GM18907 (cell line): ENCODE measurements around the gene ECI2.
"Not testable (repeated sequence)": the region's sequence is repeated elsewhere in the genome, so short reads cannot be mapped to it uniquely, and the experiment has no call there.

Experiments
- ATAC-seq: cut with Tn5 transposase; IDR thresholded peaks from one replicate; pipeline ENCODE4 v1.9.1; 2021; ENCODE audit warnings: mild to moderate bottlenecking, moderate library complexity; ENCODE audit not compliant: unreplicated experiment

The ECI2 gene

GRCh38 chr6:4105980-4106536 lies 29.3 kb downstream of the ECI2 start:
- no peak for ATAC-seq

DNA sequence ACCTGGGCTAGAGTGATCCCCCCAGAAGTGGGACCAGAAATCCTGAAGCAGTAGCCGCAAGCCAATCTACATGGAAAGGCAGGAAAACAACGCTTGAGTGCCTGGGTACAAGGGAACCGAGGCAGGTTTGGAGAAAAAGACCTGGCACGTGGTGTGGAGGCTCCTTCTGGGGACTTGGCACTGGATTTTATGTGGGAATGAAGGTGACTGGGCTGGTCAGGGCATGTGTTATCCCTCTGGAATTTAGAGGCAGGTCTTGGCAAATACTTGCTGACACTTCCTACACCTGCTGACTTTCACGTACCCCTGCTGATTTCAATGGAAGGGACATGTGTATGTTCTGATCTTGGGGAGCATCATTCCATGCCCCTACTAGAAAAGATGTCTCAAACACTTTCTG lies 31.4 kb downstream of the ECI2 start:
- ATAC-seq = no peak

DNA sequence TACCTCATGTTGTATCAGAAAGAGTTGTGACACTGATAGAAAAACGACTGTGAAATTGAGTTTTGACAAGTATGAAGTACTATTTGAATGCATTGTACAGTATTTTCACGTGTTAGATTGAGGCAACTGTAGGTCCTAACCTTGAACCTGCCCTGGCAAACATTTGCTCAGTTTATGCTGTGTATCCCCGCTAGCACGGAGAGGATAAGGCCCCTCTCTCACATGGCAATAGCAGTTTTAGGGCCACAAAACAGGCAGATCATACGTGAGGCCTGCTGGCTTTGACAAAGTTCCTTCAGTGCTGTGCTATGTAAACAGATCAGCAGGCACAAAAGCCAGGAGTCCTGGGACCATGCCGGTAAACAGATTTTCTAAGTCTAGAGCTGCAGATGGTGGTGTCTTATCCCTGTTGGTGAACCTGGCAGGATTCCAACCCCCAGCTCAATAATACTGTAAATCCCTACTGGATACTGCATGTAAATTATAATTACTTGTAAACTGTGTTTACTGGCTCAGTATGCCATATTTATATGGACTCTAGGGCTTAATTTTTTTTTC lies 32.6 kb downstream of the ECI2 start:
- no peak for ATAC-seq

DNA sequence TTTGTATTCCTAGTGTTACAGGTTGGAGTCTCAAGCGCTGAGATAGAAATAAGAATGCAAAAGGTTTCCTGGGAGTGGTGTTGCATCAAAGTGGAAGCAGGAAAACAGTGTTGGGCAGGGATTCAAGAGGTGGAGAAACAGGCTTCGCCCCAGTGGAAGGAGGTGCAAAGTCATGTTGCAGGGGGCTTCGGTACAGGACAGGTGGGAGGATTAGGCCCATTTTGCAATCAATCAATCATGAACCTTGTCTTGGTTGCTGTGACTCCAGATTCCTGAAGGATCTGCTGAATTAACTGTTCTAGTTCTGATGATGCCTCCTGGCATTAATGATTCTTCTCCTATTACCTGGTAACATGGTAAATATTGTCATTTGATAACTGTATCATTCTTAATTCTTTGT lies 34.1 kb downstream of the ECI2 start:
- ATAC-seq = no peak

DNA sequence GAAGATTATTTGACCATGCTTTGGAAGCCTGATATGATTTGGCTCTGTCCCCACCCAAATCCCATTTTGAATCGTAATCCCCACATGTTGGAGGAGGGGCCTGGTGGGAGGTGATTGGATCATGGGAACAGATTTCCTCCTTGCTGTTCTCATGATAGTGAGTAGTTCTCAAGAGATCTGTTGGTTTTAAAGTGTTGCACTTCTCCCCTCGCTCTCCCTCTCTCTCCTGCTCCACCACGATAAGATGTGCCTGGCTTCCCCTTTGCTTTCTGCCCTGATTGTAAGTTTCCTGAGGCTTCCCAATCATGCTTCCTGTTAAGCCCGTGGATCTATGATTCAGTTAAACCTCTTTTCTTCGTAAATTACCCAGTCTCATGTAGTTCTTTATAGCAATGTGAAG lies 34.7 kb downstream of the ECI2 start:
- ATAC-seq = no peak

- no peak for ATAC-seq
Measured at GRCh38 chr6:4093288-4093687, 42.1 kb downstream of the ECI2 start.

GRCh38 chr6:4091941-4092340 lies 43.4 kb downstream of the ECI2 start:
- ATAC-seq = no peak

DNA sequence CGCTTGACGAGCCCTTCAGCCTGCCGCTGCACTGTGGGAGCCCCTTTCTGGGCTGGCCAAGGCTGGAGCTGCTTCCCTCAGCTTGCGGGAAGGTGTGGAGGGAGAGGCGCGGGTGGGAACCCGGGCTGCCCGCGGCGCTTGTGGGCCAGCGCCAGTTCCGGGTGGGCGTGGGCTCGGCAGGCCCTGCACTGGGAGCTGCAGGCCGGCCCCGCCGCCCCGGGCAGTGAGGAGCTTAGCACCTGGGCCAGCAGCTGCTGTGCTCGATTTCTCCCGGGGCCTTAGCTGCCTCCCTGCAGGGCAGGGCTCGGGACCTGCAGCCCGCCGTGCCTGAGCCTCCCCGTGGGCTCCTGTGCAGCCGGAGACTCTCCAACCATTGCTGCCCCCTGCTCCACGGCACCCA lies 45.3 kb downstream of the ECI2 start:
- not testable (repeated sequence) for ATAC-seq

DNA sequence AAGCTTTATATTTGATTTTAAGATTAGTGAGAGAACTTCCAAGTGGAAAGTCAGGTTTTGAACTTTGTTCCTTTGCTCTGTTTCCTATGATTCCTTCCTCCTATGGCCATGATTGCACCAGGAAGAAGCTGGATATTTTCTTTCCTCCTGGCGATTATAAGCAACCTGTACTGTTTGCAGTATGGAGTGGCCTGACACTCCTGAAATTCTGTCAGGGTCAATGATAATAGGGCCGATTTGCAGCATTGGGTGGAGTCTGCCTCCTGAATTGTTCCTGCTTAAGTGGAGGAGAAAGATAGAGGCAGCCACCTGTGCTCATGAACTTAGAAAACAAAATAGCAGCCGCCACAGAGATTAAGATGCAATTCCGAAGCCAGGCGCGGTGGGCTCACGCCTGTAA lies 46.7 kb downstream of the ECI2 start:
- ATAC-seq = no peak

DNA sequence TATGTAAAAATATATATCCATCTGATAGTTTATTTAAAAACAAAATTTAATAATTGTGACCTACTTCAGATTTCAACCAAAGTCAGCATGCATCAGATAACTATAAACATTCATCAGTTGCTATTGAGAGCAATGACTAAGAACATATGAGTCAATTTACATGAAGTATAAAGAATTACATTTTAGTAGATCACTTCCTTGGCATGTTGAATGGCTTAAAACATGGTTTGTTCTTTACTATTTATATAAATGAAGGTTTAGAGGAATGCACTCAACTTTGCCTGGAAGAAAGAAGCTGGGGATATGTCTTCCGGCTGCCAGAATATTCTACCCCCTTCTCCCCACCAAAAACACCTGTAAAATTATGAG lies 50.1 kb downstream of the ECI2 start:
- ATAC-seq = no peak

- no peak for ATAC-seq
Measured at GRCh38 chr6:4084444-4085331, 50.7 kb downstream of the ECI2 start.

DNA sequence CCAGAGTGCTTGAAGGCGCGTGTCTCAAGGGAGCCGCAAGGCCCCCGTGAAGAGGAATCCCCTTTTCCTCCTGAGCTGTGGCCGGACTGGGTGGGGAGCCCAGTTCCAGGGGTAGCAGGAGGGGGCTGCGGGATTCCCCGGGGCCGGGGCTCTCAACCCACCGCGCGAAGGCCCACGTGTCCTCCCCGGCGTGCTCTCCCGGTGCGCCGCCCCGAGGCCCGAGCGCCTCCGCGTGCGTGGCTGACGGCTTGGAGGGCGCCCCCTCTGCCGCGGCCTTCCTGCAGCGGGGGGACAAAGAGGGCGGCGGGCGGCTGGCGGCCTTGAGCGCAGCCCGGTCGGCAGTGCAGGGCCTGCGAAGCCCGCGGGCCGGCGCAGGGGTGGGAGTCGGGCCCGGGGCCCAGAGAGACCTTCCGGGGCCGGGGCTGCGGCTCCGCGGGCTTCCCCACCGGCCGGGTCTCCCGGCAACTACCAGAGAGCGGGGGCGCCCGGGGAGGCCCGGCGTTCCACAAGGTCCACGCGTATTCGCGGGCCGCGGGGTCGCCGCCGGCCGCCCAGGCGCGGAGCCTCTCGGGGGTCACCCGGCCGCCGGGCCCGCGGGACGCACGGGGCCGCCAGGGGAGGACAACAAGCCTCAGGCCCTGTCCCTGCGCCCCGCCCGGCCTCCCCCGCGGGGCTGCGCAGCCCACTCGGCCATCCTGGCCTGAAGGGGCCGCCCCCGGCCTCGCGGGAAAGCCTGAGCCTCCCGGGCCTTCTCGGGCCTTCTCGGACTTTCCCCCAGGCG lies 56.5 kb downstream of the ECI2 start, which contains the start of gene FAM217A:
Gene FAM217A (minus strand): TSS at position 447 of the 781 bp plus-strand sequence. CDS start 1,723 bp downstream, outside the sequence.
- no peak for ATAC-seq

DNA sequence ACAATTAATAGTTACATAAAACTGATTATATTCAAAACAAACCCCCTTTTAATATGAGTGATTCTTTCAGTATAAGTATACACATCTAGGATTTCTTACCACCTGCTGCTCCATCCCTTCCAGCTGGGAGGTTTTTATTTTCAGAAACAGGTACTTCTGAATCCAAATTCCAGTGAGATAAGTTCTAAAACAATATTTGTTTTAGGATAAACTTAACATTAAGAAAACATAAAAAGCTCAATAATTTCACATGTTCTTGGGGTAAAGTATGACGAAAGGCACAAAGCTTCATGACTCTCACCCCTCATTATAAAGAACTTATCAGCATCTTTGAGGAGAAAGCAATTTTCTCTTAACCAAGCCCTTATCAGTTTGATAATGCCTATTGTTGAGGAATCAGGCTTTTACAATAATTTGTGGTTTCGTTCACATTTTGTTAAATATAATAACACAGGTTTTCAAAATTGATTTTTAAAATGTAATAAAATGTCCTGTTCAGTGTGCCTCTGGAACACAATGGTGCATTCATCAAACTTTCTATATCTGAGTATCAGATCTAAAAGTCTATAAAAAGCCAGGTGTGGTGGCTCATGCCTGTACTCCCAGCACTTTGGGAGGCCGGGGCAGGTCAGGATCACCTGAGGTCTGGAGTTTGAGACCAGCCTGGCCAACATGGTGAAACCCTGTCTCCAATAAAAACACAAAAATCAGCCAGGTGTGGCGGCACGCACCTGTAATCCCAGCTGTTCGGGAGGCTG lies 60.7 kb downstream of the ECI2 start:
- ATAC-seq = no peak

- no peak for ATAC-seq
Measured at GRCh38 chr6:4071330-4071729, 64.0 kb downstream of the ECI2 start.

GRCh38 chr6:4069199-4069598 lies 66.2 kb downstream of the ECI2 start:
- ATAC-seq = no peak

- no peak for ATAC-seq
Measured at GRCh38 chr6:4067673-4068072, 67.7 kb downstream of the ECI2 start.

GRCh38 chr6:4066029-4066755 lies 69.2 kb downstream of the ECI2 start:
- ATAC-seq = no peak
